EL (cell line): ENCODE data around the gene KCNE1.

Experiments used
- DNase-seq: peaks from one replicate; pipeline ENCODE4 v3.0.0-alpha.2; 2016

Gene KCNE1

GRCh38 chr21:34534522-34534921, 22.5 kb upstream of the KCNE1 start:
- DNase-seq = peak; percentile 66

- DNase-seq = no peak
Measured at GRCh38 chr21:34533938-34534337, 21.9 kb upstream of the KCNE1 start.

- no peak for DNase-seq
Measured at GRCh38 chr21:34531399-34531798, 19.4 kb upstream of the KCNE1 start.

GRCh38 chr21:34530261-34530660, 18.3 kb upstream of the KCNE1 start:
- peak; percentile 87 for DNase-seq

- DNase-seq = no peak
Measured at GRCh38 chr21:34528131-34528561, 16.1 kb upstream of the KCNE1 start.

- DNase-seq = peak; percentile 100
Measured at GRCh38 chr21:34526618-34527290, 14.7 kb upstream of the KCNE1 start.

- no peak for DNase-seq
Measured at GRCh38 chr21:34526241-34526617, 14.2 kb upstream of the KCNE1 start.

- peak; percentile 66 for DNase-seq
Measured at GRCh38 chr21:34524646-34525601, 12.9 kb upstream of the KCNE1 start.

- DNase-seq = no peak
Measured at GRCh38 chr21:34523019-34523555, 11.1 kb upstream of the KCNE1 start.

GRCh38 chr21:34522284-34522683, 10.3 kb upstream of the KCNE1 start:
- no peak for DNase-seq

- no peak for DNase-seq
Measured at GRCh38 chr21:34521561-34521960, 9.6 kb upstream of the KCNE1 start.

GRCh38 chr21:34520764-34521508, 8.9 kb upstream of the KCNE1 start:
- no peak for DNase-seq

- DNase-seq = no peak
Measured at GRCh38 chr21:34520281-34520680, 8.3 kb upstream of the KCNE1 start.

- DNase-seq = no peak
Measured at GRCh38 chr21:34519694-34520093, 7.7 kb upstream of the KCNE1 start.

- no peak for DNase-seq
Measured at GRCh38 chr21:34519016-34519415, 7.0 kb upstream of the KCNE1 start.

- DNase-seq = no peak
Measured at GRCh38 chr21:34518301-34518700, 6.3 kb upstream of the KCNE1 start.

- no peak for DNase-seq
Measured at GRCh38 chr21:34517491-34518245, 5.7 kb upstream of the KCNE1 start.

GRCh38 chr21:34517039-34517438, 5.0 kb upstream of the KCNE1 start:
- DNase-seq = no peak

- no peak for DNase-seq
Measured at GRCh38 chr21:34514576-34515115, 2.6 kb upstream of the KCNE1 start.

- DNase-seq = no peak
Measured at GRCh38 chr21:34513129-34513675, 1.2 kb upstream of the KCNE1 start.

GRCh38 chr21:34511181-34511580, 829 bp downstream of the KCNE1 start:
- no peak for DNase-seq
